Measurements from ENCODE around the gene MFSD12.

MFSD12 gene

GRCh38 chr19:3555653-3556422, 1.5 kb downstream of the MFSD12 start:
- DNase-seq, result no peak

- no peak for DNase-seq
Observed at GRCh38 chr19:3554254-3555083, 2.9 kb downstream of the MFSD12 start.

- DNase-seq, result no peak
Observed at GRCh38 chr19:3551792-3552095, 5.6 kb downstream of the MFSD12 start.

GRCh38 chr19:3550947-3551791, 6.2 kb downstream of the MFSD12 start:
- DNase-seq, result no peak

GRCh38 chr19:3549816-3550215, 7.6 kb downstream of the MFSD12 start:
- no peak for DNase-seq

GRCh38 chr19:3548606-3549005, 8.8 kb downstream of the MFSD12 start:
- no peak for DNase-seq

GRCh38 chr19:3547767-3548282, 9.6 kb downstream of the MFSD12 start:
- DNase-seq, result no peak

GRCh38 chr19:3547301-3547731, 10.1 kb downstream of the MFSD12 start:
- no peak for DNase-seq

- DNase-seq, result no peak
Observed at GRCh38 chr19:3546119-3546518, 11.3 kb downstream of the MFSD12 start.

- DNase-seq, result no peak
Observed at GRCh38 chr19:3545669-3546034, 11.7 kb downstream of the MFSD12 start.

GRCh38 chr19:3544742-3545668, 12.4 kb downstream of the MFSD12 start:
- DNase-seq, result no peak

GRCh38 chr19:3544058-3544376, 13.4 kb downstream of the MFSD12 start:
- DNase-seq, result no peak

GRCh38 chr19:3543150-3544057, 14.0 kb downstream of the MFSD12 start:
- DNase-seq, result no peak

- no peak for DNase-seq
Observed at GRCh38 chr19:3539756-3540118, 17.6 kb downstream of the MFSD12 start.

- DNase-seq, result no peak
Observed at GRCh38 chr19:3538965-3539755, 18.2 kb downstream of the MFSD12 start, which contains the start of gene TEKTIP1. TSS of gene TEKTIP1 (plus strand) at chr19:3539174. CDS start at chr19:3539178, 4 bp downstream.

GRCh38 chr19:3538258-3538929, 19.0 kb downstream of the MFSD12 start:
- DNase-seq, result no peak

GRCh38 chr19:3537438-3538240, 19.7 kb downstream of the MFSD12 start:
- no peak for DNase-seq

GRCh38 chr19:3537101-3537437, 20.3 kb downstream of the MFSD12 start:
- no peak for DNase-seq

All from amniotic stem cell (primary cell).